Transverse colon (tissue), 4 donors: ENCODE results near the gene C10orf88.

Experiments used
- EP300 ChIP-seq: sonication (generic); formaldehyde crosslinking; IDR thresholded peaks from one replicate; pipeline ENCODE4 v1.6.1; 2017; ENCODE audit warnings: antibody characterized with exemption, low read depth
- POLR2A ChIP-seq: fragments of 450-650 bp; IDR thresholded peaks from one replicate; pipeline ENCODE4 v1.6.1; 2016; ENCODE audit warnings: antibody characterized with exemption, mild to moderate bottlenecking, moderate library complexity
- POLR2AphosphoS5 ChIP-seq, 3 donors: sonication (generic); formaldehyde crosslinking; IDR thresholded peaks; one replicate each; pipeline ENCODE4 v1.6.1; 2016; ENCODE audit warnings: antibody characterized with exemption in 3 of 3
- TF ChIP-seq, protein P1 (sequence below), 5 experiments: fragments of 200-600 bp in 3 of 5; fragments of 450-650 bp in 2 of 5; sonication (generic) in 3 of 5; IDR thresholded peaks; 1 replicate in 2 of 5; 2 replicates in 3 of 5; pipeline ENCODE4 v1.5.1; 2016 to 2017; ENCODE audit warnings: antibody characterized with exemption in 5 of 5, inconsistent platforms in 3 of 5, mild to moderate bottlenecking in 2 of 5, moderate library complexity in 1 of 5

DNA sequence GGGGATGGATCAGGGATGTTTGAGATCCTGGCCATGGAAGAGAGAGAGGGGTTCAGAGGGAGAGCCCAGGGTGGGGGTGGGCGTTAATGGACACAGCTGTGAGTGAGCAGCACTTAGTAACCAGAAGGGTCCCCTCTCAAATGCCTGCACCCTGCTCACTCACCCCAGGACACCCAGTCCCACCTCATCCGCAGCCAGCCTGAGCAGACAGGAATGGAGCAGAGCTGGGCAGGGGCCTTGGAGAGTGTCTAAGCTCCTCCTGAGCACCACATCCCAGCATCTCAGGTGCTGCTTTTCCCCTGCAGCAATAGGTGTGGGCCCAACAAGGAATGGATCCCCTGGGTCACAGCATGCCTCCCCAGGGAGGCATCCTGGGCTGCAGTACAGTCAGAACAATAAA is 38.3 kb downstream of the C10orf88 start:
- TF ChIP-seq, protein P1, sequence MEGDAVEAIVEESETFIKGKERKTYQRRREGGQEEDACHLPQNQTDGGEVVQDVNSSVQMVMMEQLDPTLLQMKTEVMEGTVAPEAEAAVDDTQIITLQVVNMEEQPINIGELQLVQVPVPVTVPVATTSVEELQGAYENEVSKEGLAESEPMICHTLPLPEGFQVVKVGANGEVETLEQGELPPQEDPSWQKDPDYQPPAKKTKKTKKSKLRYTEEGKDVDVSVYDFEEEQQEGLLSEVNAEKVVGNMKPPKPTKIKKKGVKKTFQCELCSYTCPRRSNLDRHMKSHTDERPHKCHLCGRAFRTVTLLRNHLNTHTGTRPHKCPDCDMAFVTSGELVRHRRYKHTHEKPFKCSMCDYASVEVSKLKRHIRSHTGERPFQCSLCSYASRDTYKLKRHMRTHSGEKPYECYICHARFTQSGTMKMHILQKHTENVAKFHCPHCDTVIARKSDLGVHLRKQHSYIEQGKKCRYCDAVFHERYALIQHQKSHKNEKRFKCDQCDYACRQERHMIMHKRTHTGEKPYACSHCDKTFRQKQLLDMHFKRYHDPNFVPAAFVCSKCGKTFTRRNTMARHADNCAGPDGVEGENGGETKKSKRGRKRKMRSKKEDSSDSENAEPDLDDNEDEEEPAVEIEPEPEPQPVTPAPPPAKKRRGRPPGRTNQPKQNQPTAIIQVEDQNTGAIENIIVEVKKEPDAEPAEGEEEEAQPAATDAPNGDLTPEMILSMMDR (IDR thresholded peaks at IDR 0.05) = no peak
- TF ChIP-seq POLR2A (no peak), EP300 (no peak), POLR2AphosphoS5 (IDR thresholded peaks at IDR 0.05) (no peak)
